ENCODE results near the gene UBE2Q1.

Gene UBE2Q1

DNA sequence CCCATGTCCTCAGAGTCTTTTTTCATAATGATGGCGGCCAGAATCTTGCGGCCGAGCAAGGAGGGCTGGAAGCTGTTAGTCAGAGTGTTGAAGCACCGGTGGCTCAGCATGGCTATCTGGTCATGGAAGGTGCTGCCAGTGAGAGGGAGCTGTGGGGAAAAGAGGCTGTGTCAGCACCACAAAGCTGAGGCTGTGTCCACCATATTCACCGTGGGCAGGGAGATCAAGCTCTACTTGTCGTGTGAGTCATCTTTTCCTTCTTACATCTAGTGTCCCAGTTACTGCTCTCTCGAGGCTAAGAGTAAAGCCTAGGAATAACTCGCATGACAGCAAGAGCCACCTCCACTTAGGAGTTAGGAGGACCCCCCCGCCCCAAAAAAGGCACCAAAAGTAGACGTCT, 31.3 kb upstream of the UBE2Q1 start:
- ChIA-PET CTCF (interaction anchor here (1.4 to 2.5 kb wide), 2 partner anchors 14 to 110 kb away, joined by 3 to 9 read pairs; no protein-coding TSS in a partner anchor), POLR2A (no interaction called here)
- TF ChIP-seq, protein P1, sequence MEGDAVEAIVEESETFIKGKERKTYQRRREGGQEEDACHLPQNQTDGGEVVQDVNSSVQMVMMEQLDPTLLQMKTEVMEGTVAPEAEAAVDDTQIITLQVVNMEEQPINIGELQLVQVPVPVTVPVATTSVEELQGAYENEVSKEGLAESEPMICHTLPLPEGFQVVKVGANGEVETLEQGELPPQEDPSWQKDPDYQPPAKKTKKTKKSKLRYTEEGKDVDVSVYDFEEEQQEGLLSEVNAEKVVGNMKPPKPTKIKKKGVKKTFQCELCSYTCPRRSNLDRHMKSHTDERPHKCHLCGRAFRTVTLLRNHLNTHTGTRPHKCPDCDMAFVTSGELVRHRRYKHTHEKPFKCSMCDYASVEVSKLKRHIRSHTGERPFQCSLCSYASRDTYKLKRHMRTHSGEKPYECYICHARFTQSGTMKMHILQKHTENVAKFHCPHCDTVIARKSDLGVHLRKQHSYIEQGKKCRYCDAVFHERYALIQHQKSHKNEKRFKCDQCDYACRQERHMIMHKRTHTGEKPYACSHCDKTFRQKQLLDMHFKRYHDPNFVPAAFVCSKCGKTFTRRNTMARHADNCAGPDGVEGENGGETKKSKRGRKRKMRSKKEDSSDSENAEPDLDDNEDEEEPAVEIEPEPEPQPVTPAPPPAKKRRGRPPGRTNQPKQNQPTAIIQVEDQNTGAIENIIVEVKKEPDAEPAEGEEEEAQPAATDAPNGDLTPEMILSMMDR (IDR thresholded peaks at IDR 0.05; ENCODE audit: control extremely low read depth, extremely low read depth, low read depth, missing control alignments): no peak
- DNase-seq (ENCODE audit: extremely low spot score): no peak

- DNase-seq (ENCODE audit: extremely low spot score): no peak
- TF ChIP-seq, protein P1 (IDR thresholded peaks at IDR 0.05; ENCODE audit: control extremely low read depth, extremely low read depth, low read depth, missing control alignments): no peak
- CTCF ChIA-PET: interaction anchor here (1.8 kb wide), 1 partner anchor 18 kb away, joined by 5 read pairs; no protein-coding TSS in a partner anchor
- POLR2A ChIA-PET: no interaction called here
These were observed 28.2 kb upstream of the UBE2Q1 start for GRCh38 chr1:154586641-154587040.

- ChIA-PET CTCF (interaction anchor here (1.8 kb wide), 1 partner anchor 18 kb away, joined by 5 read pairs; no protein-coding TSS in a partner anchor), POLR2A (no interaction called here)
- no peak for DNase-seq (ENCODE audit: extremely low spot score)
- TF ChIP-seq, protein P1 (IDR thresholded peaks at IDR 0.05; ENCODE audit: control extremely low read depth, extremely low read depth, low read depth, missing control alignments): no peak
These were observed 27.8 kb upstream of the UBE2Q1 start for GRCh38 chr1:154586231-154586630.

GRCh38 chr1:154584267-154584994, 26.0 kb upstream of the UBE2Q1 start:
- ChIA-PET CTCF (interaction anchor here (2.0 kb wide), 1 partner anchor 18 kb away, joined by 6 read pairs; the partner anchor contains the start of gene CHRNB2), POLR2A (no interaction called here)
- TF ChIP-seq, protein P1 (IDR thresholded peaks at IDR 0.05; ENCODE audit: control extremely low read depth, extremely low read depth, low read depth, missing control alignments): peak; percentile 10
- DNase-seq (ENCODE audit: extremely low spot score): no peak

GRCh38 chr1:154583773-154584172, 25.3 kb upstream of the UBE2Q1 start:
- POLR2A ChIA-PET: no interaction called here
- TF ChIP-seq, protein P1 (IDR thresholded peaks at IDR 0.05; ENCODE audit: control extremely low read depth, extremely low read depth, low read depth, missing control alignments): no peak
- CTCF ChIA-PET: interaction anchor here (2.0 kb wide), 1 partner anchor 17 kb away, joined by 6 read pairs; the partner anchor contains the start of gene CHRNB2
- DNase-seq (ENCODE audit: extremely low spot score): no peak

DNA sequence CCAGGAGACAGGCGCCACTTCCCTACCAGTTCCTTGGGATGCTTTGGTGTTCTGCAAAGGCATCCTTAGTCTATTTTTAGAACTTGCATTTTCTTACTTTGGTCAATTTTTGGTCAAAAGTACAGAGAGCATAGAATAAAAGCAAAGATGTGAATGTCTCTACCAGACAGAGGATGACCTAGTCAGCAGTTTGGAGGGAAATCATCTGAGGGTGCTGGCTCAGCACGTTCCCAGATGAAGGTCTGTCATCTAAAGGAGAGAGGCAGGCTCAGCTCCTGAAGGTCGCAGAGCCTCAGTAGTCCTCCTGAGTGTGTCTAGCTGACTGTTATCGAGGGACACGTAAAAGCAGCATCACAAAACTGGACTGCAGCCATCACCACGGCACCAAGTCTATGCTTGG, 24.4 kb upstream of the UBE2Q1 start:
- DNase-seq (ENCODE audit: extremely low spot score): no peak
- ChIA-PET POLR2A (no interaction called here), CTCF (interaction anchor here (1.4 kb wide), 1 partner anchor 9 kb away, joined by 3 read pairs; no protein-coding TSS in a partner anchor)
- TF ChIP-seq, protein P1 (IDR thresholded peaks at IDR 0.05; ENCODE audit: control extremely low read depth, extremely low read depth, low read depth, missing control alignments): no peak

Data from GM10248 (cell line).